Ishikawa (cell line): Measurements from ENCODE around the gene EMSY.

Experiments
- CEBPB ChIP-seq: IDR thresholded peaks from 2 replicates; pipeline ENCODE4 v1.6.1; 2012
- NFIC ChIP-seq: IDR thresholded peaks from 2 replicates; pipeline ENCODE4 v1.6.1; 2012
- RAD21 ChIP-seq: IDR thresholded peaks from 2 replicates; pipeline ENCODE4 v1.6.1; 2012; ENCODE audit warnings: low read depth
- TCF12 ChIP-seq: IDR thresholded peaks from 2 replicates; pipeline ENCODE4 v1.6.1; 2012; ENCODE audit warnings: low read depth
- TF ChIP-seq, protein P1 (sequence below): IDR thresholded peaks from 2 replicates; pipeline ENCODE4 v1.6.1; 2012
- TF ChIP-seq, protein P2 (sequence below): IDR thresholded peaks from 2 replicates; pipeline ENCODE4 v1.6.1; 2012; ENCODE audit warnings: low read depth, mild to moderate bottlenecking

GRCh38 chr11:76596652-76597051 is 151.8 kb downstream of the EMSY start:
- TF ChIP-seq, protein P1, sequence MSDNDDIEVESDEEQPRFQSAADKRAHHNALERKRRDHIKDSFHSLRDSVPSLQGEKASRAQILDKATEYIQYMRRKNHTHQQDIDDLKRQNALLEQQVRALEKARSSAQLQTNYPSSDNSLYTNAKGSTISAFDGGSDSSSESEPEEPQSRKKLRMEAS, result no peak
- TF ChIP-seq RAD21 (no peak), CEBPB (no peak), NFIC (no peak), TCF12 (no peak)
- TF ChIP-seq, protein P2, sequence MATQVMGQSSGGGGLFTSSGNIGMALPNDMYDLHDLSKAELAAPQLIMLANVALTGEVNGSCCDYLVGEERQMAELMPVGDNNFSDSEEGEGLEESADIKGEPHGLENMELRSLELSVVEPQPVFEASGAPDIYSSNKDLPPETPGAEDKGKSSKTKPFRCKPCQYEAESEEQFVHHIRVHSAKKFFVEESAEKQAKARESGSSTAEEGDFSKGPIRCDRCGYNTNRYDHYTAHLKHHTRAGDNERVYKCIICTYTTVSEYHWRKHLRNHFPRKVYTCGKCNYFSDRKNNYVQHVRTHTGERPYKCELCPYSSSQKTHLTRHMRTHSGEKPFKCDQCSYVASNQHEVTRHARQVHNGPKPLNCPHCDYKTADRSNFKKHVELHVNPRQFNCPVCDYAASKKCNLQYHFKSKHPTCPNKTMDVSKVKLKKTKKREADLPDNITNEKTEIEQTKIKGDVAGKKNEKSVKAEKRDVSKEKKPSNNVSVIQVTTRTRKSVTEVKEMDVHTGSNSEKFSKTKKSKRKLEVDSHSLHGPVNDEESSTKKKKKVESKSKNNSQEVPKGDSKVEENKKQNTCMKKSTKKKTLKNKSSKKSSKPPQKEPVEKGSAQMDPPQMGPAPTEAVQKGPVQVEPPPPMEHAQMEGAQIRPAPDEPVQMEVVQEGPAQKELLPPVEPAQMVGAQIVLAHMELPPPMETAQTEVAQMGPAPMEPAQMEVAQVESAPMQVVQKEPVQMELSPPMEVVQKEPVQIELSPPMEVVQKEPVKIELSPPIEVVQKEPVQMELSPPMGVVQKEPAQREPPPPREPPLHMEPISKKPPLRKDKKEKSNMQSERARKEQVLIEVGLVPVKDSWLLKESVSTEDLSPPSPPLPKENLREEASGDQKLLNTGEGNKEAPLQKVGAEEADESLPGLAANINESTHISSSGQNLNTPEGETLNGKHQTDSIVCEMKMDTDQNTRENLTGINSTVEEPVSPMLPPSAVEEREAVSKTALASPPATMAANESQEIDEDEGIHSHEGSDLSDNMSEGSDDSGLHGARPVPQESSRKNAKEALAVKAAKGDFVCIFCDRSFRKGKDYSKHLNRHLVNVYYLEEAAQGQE, result no peak
